Cardiac fibroblast (primary cell): ENCODE data around the gene EXOC6.

Source experiments
- DNase-seq, 2 donors: peaks; one replicate each; pipeline versions ENCODE4 v3.0.0 to v3.0.0-alpha.2; 2010; ENCODE audit warnings: low read depth in 2 of 2
- H3K4me3 ChIP-seq, 2 donors: replicated peaks in 1 of 2; 1 replicate in 1 of 2; 2 replicates in 1 of 2; pipeline ENCODE4 v1.5.1; 2011; ENCODE audit warnings: low read depth in 2 of 2, low read length in 2 of 2, mild to moderate bottlenecking in 2 of 2, moderate library complexity in 1 of 2
- TF ChIP-seq, protein P1 (sequence below): IDR thresholded peaks from one replicate; pipeline ENCODE4 v1.5.1; 2011; ENCODE audit warnings: low read depth, mild to moderate bottlenecking, low read length, inconsistent platforms

Gene EXOC6

DNA sequence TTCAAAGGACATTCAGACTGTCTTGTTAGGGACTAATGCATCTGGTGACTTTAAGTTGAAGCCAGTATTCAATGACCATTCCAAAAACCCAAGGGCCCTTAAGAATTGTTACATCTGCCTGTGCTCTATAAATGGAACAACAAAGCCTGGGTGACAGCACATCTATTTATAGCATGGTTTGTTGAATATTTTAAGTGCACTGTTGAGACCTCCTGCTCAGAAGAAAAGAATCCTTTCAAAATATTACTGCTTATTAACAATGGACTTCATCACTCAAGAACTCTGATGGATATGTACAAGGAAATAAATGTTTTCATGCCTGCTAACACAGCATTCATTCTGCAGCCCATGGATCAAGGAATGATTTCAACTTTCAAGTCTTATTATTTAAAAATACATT, 179.2 kb downstream of the EXOC6 start:
- TF ChIP-seq, protein P1, sequence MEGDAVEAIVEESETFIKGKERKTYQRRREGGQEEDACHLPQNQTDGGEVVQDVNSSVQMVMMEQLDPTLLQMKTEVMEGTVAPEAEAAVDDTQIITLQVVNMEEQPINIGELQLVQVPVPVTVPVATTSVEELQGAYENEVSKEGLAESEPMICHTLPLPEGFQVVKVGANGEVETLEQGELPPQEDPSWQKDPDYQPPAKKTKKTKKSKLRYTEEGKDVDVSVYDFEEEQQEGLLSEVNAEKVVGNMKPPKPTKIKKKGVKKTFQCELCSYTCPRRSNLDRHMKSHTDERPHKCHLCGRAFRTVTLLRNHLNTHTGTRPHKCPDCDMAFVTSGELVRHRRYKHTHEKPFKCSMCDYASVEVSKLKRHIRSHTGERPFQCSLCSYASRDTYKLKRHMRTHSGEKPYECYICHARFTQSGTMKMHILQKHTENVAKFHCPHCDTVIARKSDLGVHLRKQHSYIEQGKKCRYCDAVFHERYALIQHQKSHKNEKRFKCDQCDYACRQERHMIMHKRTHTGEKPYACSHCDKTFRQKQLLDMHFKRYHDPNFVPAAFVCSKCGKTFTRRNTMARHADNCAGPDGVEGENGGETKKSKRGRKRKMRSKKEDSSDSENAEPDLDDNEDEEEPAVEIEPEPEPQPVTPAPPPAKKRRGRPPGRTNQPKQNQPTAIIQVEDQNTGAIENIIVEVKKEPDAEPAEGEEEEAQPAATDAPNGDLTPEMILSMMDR: no peak
- no peak for DNase-seq
- no peak overlapping the region for H3K4me3 ChIP-seq

DNA sequence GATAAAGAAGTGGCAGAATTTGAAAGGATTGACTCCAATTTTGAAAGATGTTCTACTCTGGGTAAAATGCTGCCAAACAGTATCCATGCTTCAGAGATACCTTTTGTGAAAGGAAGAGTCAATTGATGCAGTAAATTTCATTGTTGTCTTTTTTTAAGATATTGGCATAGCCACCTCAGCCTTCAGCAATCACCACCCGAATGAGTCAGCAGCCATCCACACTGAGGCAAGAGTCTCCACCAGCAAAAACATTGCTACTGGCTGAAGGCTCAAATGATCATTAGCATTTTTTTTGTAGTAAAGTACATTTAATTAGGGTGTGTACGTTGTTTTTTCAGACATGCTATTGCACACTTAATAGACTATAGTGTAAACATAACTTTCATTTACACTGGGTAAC, 180.6 kb downstream of the EXOC6 start:
- no peak overlapping the region for H3K4me3 ChIP-seq
- DNase-seq: peak; percentile 42 to 70
- TF ChIP-seq, protein P1: no peak

DNA sequence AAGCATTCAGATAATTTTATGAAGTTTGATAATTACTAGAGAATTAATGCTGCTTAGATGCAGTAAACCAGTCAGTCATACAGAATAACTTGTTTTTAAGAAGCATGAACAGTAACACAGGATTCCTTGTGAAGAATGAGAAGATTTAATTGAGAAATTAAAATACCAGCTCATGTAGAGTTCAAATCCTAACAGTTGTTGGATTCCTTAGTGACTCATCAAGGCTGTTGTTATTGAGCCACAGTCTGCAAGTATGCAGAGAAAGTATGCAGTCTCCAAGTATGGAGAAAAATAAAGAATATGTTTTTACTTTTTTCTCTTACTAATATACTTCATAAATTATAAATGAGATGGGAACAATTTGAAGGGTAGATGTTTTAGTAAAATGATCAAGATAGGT, 182.1 kb downstream of the EXOC6 start:
- H3K4me3 ChIP-seq: no peak overlapping the region
- DNase-seq: peak; percentile 75 to 81
- TF ChIP-seq, protein P1: no peak

DNA sequence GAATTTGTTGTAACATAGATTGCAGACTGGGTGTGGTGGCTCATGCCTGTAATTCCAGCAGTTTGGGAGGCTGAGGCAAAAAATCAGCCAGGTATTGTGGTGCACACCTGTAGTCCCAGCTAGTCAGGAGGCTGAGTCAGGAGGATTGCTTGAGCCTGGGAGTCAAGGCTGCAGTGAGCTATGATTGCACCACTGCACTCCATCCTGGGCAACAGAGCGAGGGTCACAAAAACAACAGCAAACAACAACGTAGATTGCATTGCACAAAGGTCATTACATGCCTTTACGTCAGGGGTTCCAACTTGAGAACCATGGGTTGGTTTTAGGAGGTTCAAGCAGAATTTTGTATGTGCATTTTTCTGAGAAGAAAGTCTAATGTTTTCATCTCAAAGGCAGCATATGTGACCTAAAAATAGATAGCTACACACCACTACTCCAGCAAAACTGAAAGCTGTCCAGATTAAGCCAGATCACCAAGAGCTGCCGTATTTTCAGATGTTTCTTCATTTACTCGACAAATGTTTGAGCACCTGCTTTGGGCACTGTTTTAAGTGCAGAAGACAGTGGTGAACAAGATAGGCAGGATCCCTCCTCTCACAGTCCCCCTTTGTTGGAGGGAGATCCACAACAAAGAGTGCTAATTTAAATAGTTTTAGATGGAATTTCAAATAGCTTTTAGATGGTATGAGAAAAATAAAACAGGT, 183.9 kb downstream of the EXOC6 start:
- no peak overlapping the region for H3K4me3 ChIP-seq
- DNase-seq: no peak
- TF ChIP-seq, protein P1: no peak

DNA sequence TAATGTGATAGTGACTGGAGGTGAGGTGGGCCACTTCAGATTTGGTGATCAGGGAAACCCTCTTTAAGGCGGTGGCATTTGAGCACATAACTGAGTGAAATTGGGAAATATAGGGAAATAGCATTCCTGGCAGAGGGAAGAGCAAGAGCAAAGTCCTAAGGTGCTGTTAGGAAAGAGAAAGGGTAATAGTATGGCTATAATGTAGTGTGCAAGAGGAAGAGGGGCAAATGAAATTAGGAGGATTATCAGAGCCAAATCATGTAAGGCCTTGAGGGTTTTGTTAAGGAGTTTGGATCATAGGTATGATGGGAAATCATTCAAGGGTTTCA, 184.5 kb downstream of the EXOC6 start:
- no peak for DNase-seq
- no peak overlapping the region for H3K4me3 ChIP-seq
- TF ChIP-seq, protein P1: no peak

DNA sequence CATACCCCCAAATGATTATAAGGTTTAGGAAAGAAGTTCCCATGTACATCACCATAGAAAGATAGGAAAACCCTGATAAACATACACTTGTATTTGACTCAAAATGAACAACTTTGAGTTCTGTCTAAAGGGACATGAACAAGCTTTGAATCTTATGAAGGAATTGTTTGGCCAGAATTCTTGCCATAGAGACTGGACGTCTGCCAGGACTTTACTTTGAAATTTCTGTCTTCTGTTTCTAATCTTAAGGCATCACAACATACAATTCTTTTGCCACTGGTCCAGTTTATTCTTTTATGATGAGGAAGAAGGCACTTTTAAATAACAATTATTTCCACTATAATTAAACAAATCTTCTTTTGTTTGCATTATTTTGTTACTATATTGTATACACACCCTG, 186.1 kb downstream of the EXOC6 start:
- no peak overlapping the region for H3K4me3 ChIP-seq
- DNase-seq: peak; percentile 13 to 46
- TF ChIP-seq, protein P1: no peak

DNA sequence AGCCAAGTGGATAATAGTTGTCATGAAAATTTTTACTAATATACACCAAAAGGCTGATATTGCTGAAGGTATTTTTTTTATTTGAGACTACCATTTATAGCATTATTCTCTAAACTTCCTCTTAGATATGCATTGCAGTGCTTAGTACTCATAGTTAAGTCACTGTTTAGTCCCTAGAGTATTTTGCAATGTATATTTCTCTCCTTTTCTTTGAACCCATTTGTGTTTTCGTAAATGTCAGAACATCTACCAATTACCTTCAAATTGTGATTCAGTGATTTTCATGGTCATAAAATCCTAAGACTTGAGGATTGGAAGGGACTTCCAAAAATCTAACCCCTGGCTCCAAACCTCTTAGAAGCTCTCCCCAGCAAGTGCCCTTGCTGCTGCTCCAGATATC, 190.8 kb downstream of the EXOC6 start:
- no peak overlapping the region for H3K4me3 ChIP-seq
- DNase-seq: peak in 1 of 2 donors; percentile 70
- TF ChIP-seq, protein P1: no peak
